ENCODE results near the gene CCNYL1.

CCNYL1 gene

DNA sequence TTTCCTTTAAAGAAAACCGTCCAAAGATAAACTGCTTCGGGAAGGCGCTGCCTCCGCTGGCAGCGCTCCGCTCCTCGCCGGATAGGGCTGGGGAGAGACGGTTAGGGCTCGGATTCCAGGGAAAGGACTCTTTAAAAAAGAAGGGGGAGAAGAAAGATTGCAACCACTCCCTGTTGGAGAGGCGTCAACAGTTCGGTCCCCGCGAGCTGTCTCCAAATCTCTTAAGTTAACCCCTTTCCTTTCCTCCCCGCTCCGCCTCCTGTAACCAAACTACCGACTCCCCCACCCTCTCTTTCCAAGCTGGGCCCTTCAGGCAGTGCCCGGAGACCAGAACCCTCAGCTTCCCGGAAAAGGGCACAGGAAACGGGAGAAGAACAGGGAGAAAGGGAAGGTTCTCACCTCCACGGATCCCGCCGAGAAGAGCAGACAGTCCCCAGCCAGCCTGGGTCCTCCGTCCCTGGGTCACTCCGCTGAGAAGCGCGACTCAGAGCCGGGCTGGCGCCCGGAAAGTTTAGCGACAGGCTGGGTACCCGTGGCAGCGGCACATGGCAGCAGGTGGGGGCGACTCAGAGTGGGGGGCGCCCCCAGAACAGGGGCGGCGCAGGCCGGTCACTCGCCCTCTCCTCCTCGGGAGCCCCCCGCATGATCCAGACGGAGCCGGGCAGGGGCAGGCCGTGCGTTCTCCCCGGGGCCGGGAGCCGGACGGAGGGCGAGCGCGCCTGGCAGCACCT lies 57.6 kb downstream of the CCNYL1 start:
- H3K36me3 ChIP-seq (ENCODE audit: control insufficient read depth, low read depth, low read length): peaks cover 7% of the 10 kb centered on the region
- H3K4me3 ChIP-seq (ENCODE audit: low read length): peak overlapping the region; percentile 91
- no peak overlapping the region for H3K27ac ChIP-seq (ENCODE audit: low read length)
- H3K4me1 ChIP-seq (ENCODE audit: control insufficient read depth, low read depth, low read length): peaks cover 40% of the 10 kb centered on the region
- peak overlapping the region; percentile 63 for H3K9ac ChIP-seq (ENCODE audit: low read length)
- peaks cover 36% of the 10 kb centered on the region for H3K27me3 ChIP-seq (ENCODE audit: control insufficient read depth, insufficient read depth, low read length)
- no peaks in the 10 kb centered on the region for H3K9me3 ChIP-seq (ENCODE audit: control insufficient read depth, low read depth, low read length)

DNA sequence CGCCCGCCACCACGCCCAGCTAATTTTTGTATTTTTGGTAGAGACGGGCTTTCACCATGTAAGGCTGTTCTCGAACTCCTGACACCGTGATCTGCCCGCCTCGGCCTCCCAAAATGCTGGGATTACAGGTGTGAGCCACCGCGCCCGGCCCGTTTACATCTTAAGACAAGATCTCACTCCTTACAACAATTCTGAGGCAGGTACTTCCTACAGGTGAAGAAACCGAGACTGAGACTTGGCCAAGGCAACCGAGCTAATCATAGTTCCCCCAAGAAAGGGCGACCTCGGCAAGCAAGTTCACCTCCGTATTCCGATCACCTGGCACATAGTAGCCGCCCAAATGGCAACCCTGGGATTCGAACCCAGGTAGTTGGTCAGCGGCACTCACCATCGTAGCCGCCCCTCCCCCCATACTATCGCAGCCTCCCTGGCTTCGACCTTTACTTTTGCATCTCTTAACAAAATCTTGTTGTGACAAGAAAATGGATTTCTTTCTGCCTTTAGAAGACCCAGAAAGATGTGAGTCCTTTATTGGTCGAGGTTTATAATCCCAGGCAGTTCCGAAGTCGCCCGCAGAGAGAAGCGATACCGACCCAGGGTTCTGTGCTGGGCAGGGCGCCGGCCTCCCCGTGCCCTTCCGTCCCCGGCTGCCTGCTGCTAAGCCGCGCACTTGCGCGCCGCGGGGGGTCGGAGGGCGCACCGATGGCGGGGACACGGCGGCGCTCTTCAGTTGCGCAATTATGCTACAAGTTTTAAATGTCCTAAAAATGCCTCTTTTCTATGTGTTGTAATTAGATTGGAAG lies 59.4 kb downstream of the CCNYL1 start:
- H3K9ac ChIP-seq (ENCODE audit: low read length): no peak overlapping the region

DNA sequence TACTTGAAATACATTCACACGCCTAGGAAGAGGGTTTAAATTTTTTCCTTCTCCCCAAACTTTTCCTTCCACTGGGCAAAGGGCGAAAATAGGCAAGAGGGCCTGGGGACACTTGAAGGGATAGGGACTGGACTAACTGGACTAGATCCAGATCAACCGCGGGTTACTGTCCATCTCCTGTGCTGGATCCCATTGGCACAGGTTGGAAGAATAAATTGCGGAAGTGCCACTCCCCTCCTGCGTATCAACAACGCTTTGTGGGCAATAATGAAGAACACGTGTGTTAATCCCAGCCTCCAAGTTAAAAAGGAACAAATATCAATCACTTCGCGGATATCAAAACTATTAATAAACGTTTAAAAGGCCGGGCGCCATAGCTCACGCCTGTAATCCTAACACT lies 60.0 kb downstream of the CCNYL1 start:
- Histone ChIP-seq H3K27ac (ENCODE audit: low read length) (no peak overlapping the region), H3K36me3 (ENCODE audit: control insufficient read depth, low read depth, low read length) (peaks cover 7% of the 10 kb centered on the region), H3K27me3 (ENCODE audit: control insufficient read depth, insufficient read depth, low read length) (peaks cover 36% of the 10 kb centered on the region), H3K9ac (ENCODE audit: low read length) (no peak overlapping the region), H3K9me3 (ENCODE audit: control insufficient read depth, low read depth, low read length) (no peaks in the 10 kb centered on the region), H3K4me3 (ENCODE audit: low read length) (peak overlapping the region; percentile 45), H3K4me1 (ENCODE audit: control insufficient read depth, low read depth, low read length) (peaks cover 19% of the 10 kb centered on the region)

More for the DNA sequence above, 59.4 kb downstream of the CCNYL1 start:
- H3K27ac ChIP-seq (ENCODE audit: low read length): no peak overlapping the region
- H3K4me1 ChIP-seq (ENCODE audit: control insufficient read depth, low read depth, low read length): peaks cover 24% of the 10 kb centered on the region
- no peaks in the 10 kb centered on the region for H3K9me3 ChIP-seq (ENCODE audit: control insufficient read depth, low read depth, low read length)
- peak overlapping the region; percentile 45 for H3K4me3 ChIP-seq (ENCODE audit: low read length)
- peaks cover 36% of the 10 kb centered on the region for H3K27me3 ChIP-seq (ENCODE audit: control insufficient read depth, insufficient read depth, low read length)
- H3K36me3 ChIP-seq (ENCODE audit: control insufficient read depth, low read depth, low read length): peaks cover 7% of the 10 kb centered on the region

DNA sequence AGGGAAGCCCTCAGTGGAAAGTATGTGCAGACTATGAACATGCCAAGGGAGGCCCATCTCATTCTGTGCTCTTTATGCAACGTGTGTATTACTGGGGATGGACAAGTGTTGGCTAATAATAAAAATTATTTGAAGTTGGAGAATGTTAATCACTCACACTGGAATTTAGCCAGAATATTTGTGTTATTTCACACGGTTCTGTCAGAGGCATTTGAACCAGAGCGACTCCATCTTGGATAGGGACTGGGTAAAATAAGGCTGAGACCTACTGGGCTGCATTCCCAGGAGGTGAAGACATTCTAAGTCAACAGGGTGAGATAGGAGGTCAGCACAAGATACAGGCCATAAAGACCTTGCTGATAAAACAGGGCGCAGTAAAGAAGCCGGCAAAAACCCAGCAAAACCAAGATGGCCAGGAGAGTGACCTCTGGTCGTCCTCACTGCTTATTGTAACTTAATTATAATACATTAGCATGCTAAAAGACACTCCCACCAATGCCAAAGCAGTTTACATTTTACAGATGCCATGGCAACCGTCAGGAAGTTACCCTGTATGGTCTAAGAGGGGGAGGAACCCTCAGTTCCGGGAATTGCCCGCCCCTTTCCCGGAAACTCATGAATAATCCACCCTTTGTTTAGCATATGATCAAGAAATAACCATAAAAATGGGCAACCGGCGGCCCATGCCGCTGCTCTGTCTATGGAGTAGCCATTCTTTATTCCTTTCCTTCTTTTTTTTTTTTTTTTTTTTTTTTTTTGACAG lies 60.8 kb downstream of the CCNYL1 start:
- Histone ChIP-seq H3K4me1 (ENCODE audit: control insufficient read depth, low read depth, low read length) (peaks cover 15% of the 10 kb centered on the region), H3K9ac (ENCODE audit: low read length) (no peak overlapping the region)

DNA sequence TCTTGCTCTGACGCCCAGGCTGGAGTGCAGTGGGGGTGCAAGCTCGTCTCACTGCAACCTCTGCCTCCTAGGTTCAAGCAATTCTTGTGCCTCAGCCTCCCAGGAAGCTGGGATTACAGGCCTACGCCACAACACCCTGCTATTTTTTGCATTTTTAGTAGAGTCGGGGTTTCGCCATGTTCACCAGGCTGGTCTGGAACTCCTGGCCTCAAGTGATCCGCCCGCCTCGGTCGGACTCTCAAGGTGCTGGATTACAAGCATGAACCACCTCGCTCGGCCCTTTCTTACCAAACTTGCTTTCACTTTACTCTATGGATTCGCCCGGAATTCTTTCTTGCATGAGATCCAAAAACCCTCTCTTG lies 61.4 kb downstream of the CCNYL1 start:
- peaks cover 10% of the 10 kb centered on the region for H3K4me1 ChIP-seq (ENCODE audit: control insufficient read depth, low read depth, low read length)
- H3K27me3 ChIP-seq (ENCODE audit: control insufficient read depth, insufficient read depth, low read length): peaks cover 29% of the 10 kb centered on the region
- H3K36me3 ChIP-seq (ENCODE audit: control insufficient read depth, low read depth, low read length): no peaks in the 10 kb centered on the region
- no peak overlapping the region for H3K4me3 ChIP-seq (ENCODE audit: low read length)
- H3K9me3 ChIP-seq (ENCODE audit: control insufficient read depth, low read depth, low read length): no peaks in the 10 kb centered on the region
- no peak overlapping the region for H3K9ac ChIP-seq (ENCODE audit: low read length)
- no peak overlapping the region for H3K27ac ChIP-seq (ENCODE audit: low read length)

More for the DNA sequence above, 60.8 kb downstream of the CCNYL1 start:
- peaks cover 35% of the 10 kb centered on the region for H3K27me3 ChIP-seq (ENCODE audit: control insufficient read depth, insufficient read depth, low read length)
- H3K36me3 ChIP-seq (ENCODE audit: control insufficient read depth, low read depth, low read length): peaks cover 5% of the 10 kb centered on the region
- H3K27ac ChIP-seq (ENCODE audit: low read length): peak overlapping the region; percentile 10
- H3K9me3 ChIP-seq (ENCODE audit: control insufficient read depth, low read depth, low read length): no peaks in the 10 kb centered on the region
- H3K4me3 ChIP-seq (ENCODE audit: low read length): no peak overlapping the region

DNA sequence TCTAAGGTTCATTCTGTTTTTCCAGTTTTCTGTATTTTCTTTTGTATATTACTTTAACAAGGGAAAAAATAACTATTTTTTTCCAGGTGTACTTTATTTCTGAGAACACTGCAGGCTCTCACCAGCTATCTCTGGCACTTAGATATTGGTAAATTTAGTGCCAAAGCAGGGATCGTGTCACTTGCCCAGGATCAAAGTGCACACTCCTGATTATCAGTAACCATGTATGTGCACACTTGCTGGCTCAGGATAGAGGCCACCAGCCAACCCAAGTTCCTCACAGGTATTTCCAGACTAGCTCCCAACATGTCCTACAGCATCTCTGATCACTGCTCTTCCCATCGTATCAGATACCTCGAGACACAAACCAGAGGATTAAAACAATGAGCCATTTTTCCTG lies 64.0 kb downstream of the CCNYL1 start:
- Histone ChIP-seq H3K36me3 (ENCODE audit: control insufficient read depth, low read depth, low read length) (no peaks in the 10 kb centered on the region), H3K4me3 (ENCODE audit: low read length) (no peak overlapping the region), H3K27ac (ENCODE audit: low read length) (no peak overlapping the region), H3K4me1 (ENCODE audit: control insufficient read depth, low read depth, low read length) (peaks cover 6% of the 10 kb centered on the region), H3K9ac (ENCODE audit: low read length) (no peak overlapping the region), H3K9me3 (ENCODE audit: control insufficient read depth, low read depth, low read length) (no peaks in the 10 kb centered on the region), H3K27me3 (ENCODE audit: control insufficient read depth, insufficient read depth, low read length) (peaks cover 11% of the 10 kb centered on the region)

DNA sequence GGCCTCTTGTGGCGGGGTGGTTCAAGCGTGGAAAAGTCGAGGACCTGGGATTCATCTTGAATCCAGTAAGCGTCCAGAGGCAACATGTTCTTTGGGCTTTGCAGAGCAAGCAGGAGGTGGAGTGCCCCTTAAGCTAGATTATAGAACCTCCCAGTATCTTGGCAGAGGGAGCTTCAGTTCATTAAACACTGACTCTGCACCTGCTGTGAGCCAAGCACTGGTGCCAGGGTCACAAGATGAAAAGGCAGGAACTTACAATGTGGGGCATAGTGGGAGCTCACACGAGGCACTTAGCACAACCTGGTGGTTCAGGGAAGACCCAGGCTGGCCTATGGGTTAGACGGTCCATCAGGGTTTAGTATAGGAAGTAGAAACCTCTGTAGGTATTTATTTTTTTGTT lies 65.7 kb downstream of the CCNYL1 start:
- Histone ChIP-seq H3K27me3 (ENCODE audit: control insufficient read depth, insufficient read depth, low read length) (no peaks in the 10 kb centered on the region), H3K4me3 (ENCODE audit: low read length) (no peak overlapping the region), H3K36me3 (ENCODE audit: control insufficient read depth, low read depth, low read length) (no peaks in the 10 kb centered on the region), H3K27ac (ENCODE audit: low read length) (no peak overlapping the region), H3K9ac (ENCODE audit: low read length) (no peak overlapping the region), H3K9me3 (ENCODE audit: control insufficient read depth, low read depth, low read length) (no peaks in the 10 kb centered on the region), H3K4me1 (ENCODE audit: control insufficient read depth, low read depth, low read length) (peaks cover 3% of the 10 kb centered on the region)

DNA sequence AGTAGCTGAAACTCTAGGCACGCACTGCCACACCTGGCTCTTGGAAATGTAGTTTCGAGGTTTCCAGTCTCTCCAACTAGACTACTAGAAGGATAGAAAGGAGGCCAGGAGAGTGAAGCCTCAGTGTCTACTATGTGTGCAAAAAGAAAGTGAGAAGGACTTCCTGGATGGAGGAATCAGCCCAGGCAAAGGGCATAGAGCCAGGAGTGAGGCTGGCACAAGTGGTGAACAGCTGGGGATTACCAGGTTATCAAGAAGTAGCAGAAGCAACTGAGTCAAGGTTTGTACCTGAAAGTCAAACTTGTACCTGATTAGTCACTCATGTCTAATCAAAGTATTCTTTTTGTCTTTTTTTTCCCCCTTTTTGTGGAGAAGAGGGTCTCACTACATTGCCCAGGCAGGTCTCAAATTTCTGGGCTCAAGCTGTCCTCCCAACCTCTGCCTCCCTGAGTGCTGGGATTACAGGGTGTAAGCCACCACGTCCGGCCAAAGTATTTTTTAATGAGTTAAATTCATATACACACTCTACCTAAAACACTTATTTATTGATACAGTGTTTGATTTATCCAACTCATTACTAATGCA lies 67.0 kb downstream of the CCNYL1 start:
- H3K27ac ChIP-seq (ENCODE audit: low read length): no peak overlapping the region
- H3K4me3 ChIP-seq (ENCODE audit: low read length): no peak overlapping the region
- no peak overlapping the region for H3K9ac ChIP-seq (ENCODE audit: low read length)
- H3K36me3 ChIP-seq (ENCODE audit: control insufficient read depth, low read depth, low read length): no peaks in the 10 kb centered on the region
- H3K4me1 ChIP-seq (ENCODE audit: control insufficient read depth, low read depth, low read length): no peaks in the 10 kb centered on the region
- no peaks in the 10 kb centered on the region for H3K9me3 ChIP-seq (ENCODE audit: control insufficient read depth, low read depth, low read length)
- no peaks in the 10 kb centered on the region for H3K27me3 ChIP-seq (ENCODE audit: control insufficient read depth, insufficient read depth, low read length)

DNA sequence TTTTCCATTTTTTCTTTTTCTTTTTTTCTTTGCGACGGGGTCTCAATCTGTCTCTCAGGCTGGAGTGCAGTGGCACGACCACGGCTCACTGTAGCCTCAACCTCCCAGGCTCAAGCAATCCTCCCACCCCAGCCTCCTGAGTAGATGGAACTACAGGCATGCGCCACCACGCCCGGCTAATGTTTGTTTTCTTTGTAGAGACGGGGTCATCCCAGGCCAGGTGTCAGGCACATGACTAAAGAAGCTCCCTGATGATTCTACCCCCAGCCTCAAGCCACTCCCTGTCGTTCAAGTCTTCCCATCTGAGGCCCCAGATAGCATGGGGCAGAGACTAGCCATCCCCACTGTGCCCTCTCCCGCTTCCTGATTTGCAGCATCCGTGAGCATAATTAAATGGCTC lies 68.1 kb downstream of the CCNYL1 start:
- H3K4me3 ChIP-seq (ENCODE audit: low read length): no peak overlapping the region

DNA sequence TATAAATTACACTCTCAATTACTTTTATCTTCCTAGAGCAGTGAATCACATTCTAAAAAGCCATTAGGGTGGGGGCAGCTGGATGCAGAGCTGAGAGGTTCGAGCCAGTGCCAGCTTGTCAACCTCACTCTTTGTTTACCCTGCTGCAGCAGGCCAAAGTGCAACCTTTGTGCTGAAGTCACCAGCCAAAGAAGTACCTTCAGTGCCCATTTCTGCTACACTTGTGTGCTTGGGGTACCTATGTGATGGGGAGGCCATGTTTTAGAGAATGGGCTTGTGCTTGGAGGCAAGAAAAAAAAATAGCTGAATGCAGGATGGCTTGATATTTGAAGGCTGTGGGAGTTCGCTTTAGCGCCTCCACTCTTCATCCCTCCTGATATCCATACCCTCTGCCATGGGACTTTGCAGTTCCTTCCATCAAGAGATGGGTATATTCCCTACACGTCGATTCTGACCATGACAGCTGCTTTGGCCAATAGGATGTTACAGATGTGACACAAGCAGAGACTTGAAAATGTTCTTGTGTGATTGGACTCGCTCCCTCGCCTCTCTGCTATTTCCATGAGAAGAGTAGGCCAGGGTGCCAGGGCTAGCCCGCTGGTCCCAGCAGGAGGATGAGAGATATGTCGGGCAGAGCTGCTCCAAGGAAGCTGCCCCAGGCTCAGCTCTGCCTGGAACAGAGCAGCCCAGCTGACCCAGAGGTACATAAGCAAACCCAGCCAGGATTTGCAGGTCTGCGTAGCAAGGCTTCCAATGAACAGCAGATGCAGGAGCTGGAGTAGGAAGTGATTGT lies 71.0 kb downstream of the CCNYL1 start:
- Histone ChIP-seq H3K4me1 (ENCODE audit: control insufficient read depth, low read depth, low read length) (no peaks in the 10 kb centered on the region), H3K9me3 (ENCODE audit: control insufficient read depth, low read depth, low read length) (no peaks in the 10 kb centered on the region), H3K27ac (ENCODE audit: low read length) (no peak overlapping the region), H3K9ac (ENCODE audit: low read length) (no peak overlapping the region), H3K36me3 (ENCODE audit: control insufficient read depth, low read depth, low read length) (no peaks in the 10 kb centered on the region), H3K27me3 (ENCODE audit: control insufficient read depth, insufficient read depth, low read length) (no peaks in the 10 kb centered on the region), H3K4me3 (ENCODE audit: low read length) (no peak overlapping the region)

More for the DNA sequence above, 68.1 kb downstream of the CCNYL1 start:
- no peaks in the 10 kb centered on the region for H3K4me1 ChIP-seq (ENCODE audit: control insufficient read depth, low read depth, low read length)
- no peak overlapping the region for H3K9ac ChIP-seq (ENCODE audit: low read length)
- H3K27ac ChIP-seq (ENCODE audit: low read length): no peak overlapping the region
- H3K9me3 ChIP-seq (ENCODE audit: control insufficient read depth, low read depth, low read length): no peaks in the 10 kb centered on the region
- H3K27me3 ChIP-seq (ENCODE audit: control insufficient read depth, insufficient read depth, low read length): no peaks in the 10 kb centered on the region
- H3K36me3 ChIP-seq (ENCODE audit: control insufficient read depth, low read depth, low read length): no peaks in the 10 kb centered on the region

Measured in iPS-18a (cell line).